Colonic mucosa (tissue), 4 donors: ENCODE data around the gene MAML2. TPM values are rescaled to one million over a fixed set of nuclear protein-coding genes. Genes with fewer than 3 reads are reported as not detected.

Experiments
- DNase-seq: peaks from one replicate; pipeline ENCODE4 v3.0.0-alpha.2; 2020
- H3K27ac ChIP-seq: fragments of 200-600 bp; one replicate; pipeline ENCODE4 v1.8.0; 2021
- H3K27me3 ChIP-seq: fragments of 200-600 bp; one replicate; pipeline ENCODE4 v1.8.0; 2021
- H3K36me3 ChIP-seq: fragments of 200-600 bp; one replicate; pipeline ENCODE4 v1.8.0; 2021
- H3K4me1 ChIP-seq: fragments of 200-600 bp; one replicate; pipeline ENCODE4 v1.8.0; 2021; ENCODE audit warnings: mild to moderate bottlenecking
- H3K4me3 ChIP-seq: fragments of 200-600 bp; one replicate; pipeline ENCODE4 v1.8.0; 2021
- H3K9ac ChIP-seq, 2 donors: one replicate each; pipeline ENCODE4 v1.7.0; 2013; ENCODE audit warnings: control low read depth in 2 of 2, low read depth in 2 of 2, low read length in 2 of 2
- H3K9me3 ChIP-seq: fragments of 200-600 bp; one replicate; pipeline ENCODE4 v1.8.0; 2021
- CTCF ChIP-seq: fragments of 200-600 bp; IDR thresholded peaks from one replicate; pipeline ENCODE4 v1.8.0; 2022; ENCODE audit warnings: antibody characterized with exemption, mild to moderate bottlenecking
- intact Hi-C: fragments of 100-400 bp; cut with DNase I; formaldehyde crosslinking; loops from one replicate; pipeline ENCODE4 v1.14.1; 2022
- total RNA-seq, 2 donors: library from RNA; stranded (reverse); fragmentation: NEBNext Ultra II Directional in 1 of 2; extraction: Animal tissue kit (Norgen Biotek cat#: 25700) in 1 of 2; gene quantifications; one replicate each; pipeline ENCODE4 v1.2.1, GENCODE V29; 2021
- donor health status: healthy.
- donor health status: DM: no; HTN: no; CAD: no.
- donor health status: DM: no; HTN: no; CAD: no.

Gene MAML2
- total RNA-seq, 2 donors from 2014 or later = 10.4 to 11.0 TPM

GRCh38 chr11:96057502-96057901 lies 285.5 kb downstream of the MAML2 start:
- no peak overlapping the region for H3K4me3 ChIP-seq
- TF ChIP-seq CTCF = no peak
- no peaks in the 10 kb centered on the region for H3K9me3 ChIP-seq
- no peak for DNase-seq
- no peaks in the 10 kb centered on the region for H3K4me1 ChIP-seq
- H3K9ac ChIP-seq = no peak overlapping the region
- intact Hi-C loops = no loop called here
- H3K36me3 ChIP-seq = no peaks in the 10 kb centered on the region
- H3K27ac ChIP-seq = no peak overlapping the region
- H3K27me3 ChIP-seq = no peaks in the 10 kb centered on the region

- no peak overlapping the region for H3K4me3 ChIP-seq
- no peak for DNase-seq
- no peaks in the 10 kb centered on the region for H3K9me3 ChIP-seq
- no peak overlapping the region for H3K9ac ChIP-seq
- no peak for TF ChIP-seq CTCF
- no peaks in the 10 kb centered on the region for H3K36me3 ChIP-seq
- H3K27me3 ChIP-seq = no peaks in the 10 kb centered on the region
- no peak overlapping the region for H3K27ac ChIP-seq
- H3K4me1 ChIP-seq = no peaks in the 10 kb centered on the region
- intact Hi-C loops = no loop called here
Observed at GRCh38 chr11:96056576-96056975, 286.4 kb downstream of the MAML2 start.

GRCh38 chr11:96055706-96056387 lies 287.1 kb downstream of the MAML2 start:
- intact Hi-C loops = loop anchor here (2.0 kb wide), 1 partner anchor 287 kb away; the partner anchor contains the start of gene MAML2
- H3K4me3 ChIP-seq = no peak overlapping the region
- no peak for DNase-seq
- H3K9ac ChIP-seq = no peak overlapping the region
- TF ChIP-seq CTCF = no peak
- H3K4me1 ChIP-seq = no peaks in the 10 kb centered on the region
- H3K9me3 ChIP-seq = no peaks in the 10 kb centered on the region
- H3K27ac ChIP-seq = no peak overlapping the region
- no peaks in the 10 kb centered on the region for H3K36me3 ChIP-seq
- H3K27me3 ChIP-seq = no peaks in the 10 kb centered on the region

GRCh38 chr11:96054870-96055705 lies 287.9 kb downstream of the MAML2 start:
- no peak for DNase-seq
- H3K27me3 ChIP-seq = no peaks in the 10 kb centered on the region
- peak; percentile 55 for TF ChIP-seq CTCF
- intact Hi-C loops = loop anchor here (2.0 kb wide), 1 partner anchor 288 kb away; the partner anchor contains the start of gene MAML2
- H3K9me3 ChIP-seq = no peaks in the 10 kb centered on the region
- no peak overlapping the region for H3K27ac ChIP-seq
- H3K9ac ChIP-seq = no peak overlapping the region
- no peaks in the 10 kb centered on the region for H3K36me3 ChIP-seq
- H3K4me3 ChIP-seq = no peak overlapping the region
- H3K4me1 ChIP-seq = no peaks in the 10 kb centered on the region

- Histone ChIP-seq H3K9ac (no peak overlapping the region), H3K27ac (no peak overlapping the region), H3K4me3 (no peak overlapping the region), H3K9me3 (no peaks in the 10 kb centered on the region), H3K36me3 (no peaks in the 10 kb centered on the region), H3K4me1 (no peaks in the 10 kb centered on the region), H3K27me3 (no peaks in the 10 kb centered on the region)
- intact Hi-C loops = no loop called here
- no peak for DNase-seq
- no peak for TF ChIP-seq CTCF
Observed at GRCh38 chr11:96052921-96053651, 289.9 kb downstream of the MAML2 start.
